GM12878 (cell line): ENCODE results near the gene ZNF280D. TPM values are rescaled to one million over a fixed set of nuclear protein-coding genes. Genes with fewer than 3 reads are reported as not detected.

Experiments used
- ATAC-seq: fragments of 200-7000 bp; cut with Tn5 transposase; 3 replicates; pipeline ENCODE4 v1.9.1; 2020; ENCODE audit warnings: mild to moderate bottlenecking, moderate library complexity
- BruUV-seq: library from RNA; stranded (reverse); fragments of 400-500 nt; replicated peaks from 2 replicates; lab custom pipeline; 2021; lab: Mats Ljungman, UMichigan
- CTCF ChIA-PET: fragments of 300-600 bp; sonication (Branson Sonifier 250); formaldehyde crosslinking; extraction: SDS; loops from one replicate; lab custom pipeline; 2021; ENCODE audit warnings: inconsistent platforms; lab: Yijun Ruan, JAX
- POLR2A ChIA-PET: fragments of 350-600 bp; formaldehyde crosslinking; extraction: SDS; loops from one replicate; lab custom pipeline; 2021; ENCODE audit warnings: inconsistent platforms; lab: Charles Lee
- RAD21 ChIA-PET: fragments of 300-600 bp; sonication (Branson Sonifier 250); formaldehyde crosslinking; loops from one replicate; lab custom pipeline; 2023; ENCODE audit warnings: antibody characterized with exemption; ENCODE audit not compliant: unreplicated experiment; lab: Charles Lee
- SMC1A ChIA-PET: fragments of 300-600 bp; sonication (Branson Sonifier 250); formaldehyde crosslinking; loops from one replicate; lab custom pipeline; 2023; ENCODE audit not compliant: unreplicated experiment, uncharacterized antibody; lab: Charles Lee
- DNase-seq: peaks from one replicate; pipeline ENCODE4 v3.0.0-alpha.2; 2011; ENCODE audit warnings: low read depth, low spot score
- FAIRE-seq: peaks from 3 replicates; lab custom pipeline; 2011; peaks lifted over from hg19 to GRCh38; lab: Jason Lieb, UNC
- H2AFZ ChIP-seq: 2 replicates; pipeline ENCODE4 v1.6.0; 2011; ENCODE audit warnings: low read depth, low read length, control low read depth; ENCODE audit not compliant: control insufficient read depth
- H3K27ac ChIP-seq: 2 replicates; pipeline ENCODE4 v1.5.1; 2011; ENCODE audit warnings: control low read depth; ENCODE audit not compliant: control insufficient read depth, insufficient read depth
- H3K27me3 ChIP-seq, 2 experiments: replicated peaks in 1 of 2; 2 replicates each; pipeline versions ENCODE4 v1.6.0 to v1.6.1; 2011; ENCODE audit warnings: low read length in 1 of 2; ENCODE audit not compliant: control insufficient read depth in 2 of 2, insufficient read depth in 2 of 2
- H3K36me3 ChIP-seq, 2 experiments: 2 replicates each; pipeline ENCODE4 v1.5.1; 2011; ENCODE audit warnings: low read length in 1 of 2; ENCODE audit not compliant: control insufficient read depth in 2 of 2, insufficient read depth in 2 of 2
- H3K4me1 ChIP-seq: 2 replicates; pipeline ENCODE4 v1.6.1; 2011; ENCODE audit warnings: mild to moderate bottlenecking, low read length, moderate library complexity, mixed read lengths; ENCODE audit not compliant: control insufficient read depth, insufficient read depth
- H3K4me2 ChIP-seq: 2 replicates; pipeline ENCODE4 v1.6.0; 2011; ENCODE audit warnings: control low read depth; ENCODE audit not compliant: control insufficient read depth, insufficient read depth
- H3K4me3 ChIP-seq: fragments of 200-600 bp; sonication (generic); 2 replicates; pipeline ENCODE4 v1.5.1; 2016
- H3K79me2 ChIP-seq: 2 replicates; pipeline ENCODE4 v1.6.0; 2011; ENCODE audit warnings: low read length; ENCODE audit not compliant: control insufficient read depth, insufficient read depth
- H3K9ac ChIP-seq: 2 replicates; pipeline ENCODE4 v1.8.0; 2011; ENCODE audit warnings: low read length, control low read depth, mixed read lengths; ENCODE audit not compliant: control insufficient read depth, insufficient read depth
- H3K9me3 ChIP-seq: replicated peaks from 3 replicates; pipeline ENCODE4 v1.5.1; 2011; ENCODE audit warnings: mild to moderate bottlenecking, low read length; ENCODE audit not compliant: control insufficient read depth, insufficient read depth
- H4K20me1 ChIP-seq: 2 replicates; pipeline ENCODE4 v1.6.0; 2011; ENCODE audit not compliant: control insufficient read depth, insufficient read depth
- DPF2 ChIP-seq: fragments of 450-650 bp; IDR thresholded peaks from 2 replicates; pipeline ENCODE4 v1.6.1; 2017; ENCODE audit warnings: mild to moderate bottlenecking
- FOXM1 ChIP-seq: IDR thresholded peaks from 2 replicates; pipeline ENCODE4 v1.6.1; 2012; ENCODE audit warnings: low read depth, mild to moderate bottlenecking, inconsistent platforms, low read length, moderate library complexity
- IRF4 ChIP-seq: IDR thresholded peaks from 2 replicates; pipeline ENCODE4 v1.6.1; 2011; ENCODE audit warnings: low read depth, low read length
- KAT2A ChIP-seq: conservative IDR thresholded peaks from 2 replicates; pipeline ENCODE4 v1.6.1; 2011; ENCODE audit warnings: low read depth, low read length; ENCODE audit not compliant: control insufficient read depth
- MYB ChIP-seq: fragments of 150-350 bp; IDR thresholded peaks from 2 replicates; pipeline ENCODE4 v1.6.1; 2014; ENCODE audit warnings: mild to moderate bottlenecking, low read depth, low read length, borderline replicate concordance
- POLR2AphosphoS2 ChIP-seq: IDR thresholded peaks from 2 replicates; pipeline ENCODE4 v1.6.1; 2011; ENCODE audit warnings: low read depth, mild to moderate bottlenecking, low read length, improper control_type of control experiment, moderate library complexity
- RUNX3 ChIP-seq: IDR thresholded peaks from 2 replicates; pipeline ENCODE4 v1.6.1; 2012; ENCODE audit warnings: low read length, inconsistent platforms
- SUPT20H ChIP-seq: IDR thresholded peaks from 2 replicates; pipeline ENCODE4 v1.6.1; 2011; ENCODE audit warnings: low read depth, mild to moderate bottlenecking, low read length, moderate library complexity, borderline replicate concordance; ENCODE audit not compliant: control insufficient read depth
- TCF3 ChIP-seq: IDR thresholded peaks from 2 replicates; pipeline ENCODE4 v1.6.1; 2012; ENCODE audit warnings: low read depth, mild to moderate bottlenecking, low read length, borderline replicate concordance; ENCODE audit not compliant: insufficient read depth
- ZNF217 ChIP-seq: fragments of 450-650 bp; IDR thresholded peaks from 2 replicates; pipeline ENCODE4 v1.6.1; 2017; ENCODE audit warnings: antibody characterized with exemption, mild to moderate bottlenecking
- WGBS: methylation state at CpG from one replicate; pipeline ENCODE4 v1.1.6; 2016; ENCODE audit warnings: low lambda C conversion rate; ENCODE audit not compliant: insufficient replicate concordance, insufficient coverage; ENCODE audit errors: missing lambda C conversion rate; 5-methylcytosine and 5-hydroxymethylcytosine counted together
- in situ Hi-C: fragments of 300-500 bp; cut with MboI; formaldehyde crosslinking; loops from 9 replicates; pipeline ENCODE4 v1.14.3; 2018; ENCODE audit warnings: mixed read lengths
- intact Hi-C: fragments of 100-400 bp; cut with micrococcal nuclease; formaldehyde crosslinking; loops from one replicate; pipeline ENCODE4 v1.14.2; 2022; ENCODE audit not compliant: unreplicated experiment
- polyA plus RNA-seq, 11 experiments: library from polyadenylated mRNA; depleted of rRNA in 4 of 11; unstranded in 6 of 11; stranded (reverse) in 5 of 11; fragments of >200 nt; fragmentation: Nextera tagmentation in 4 of 11; fragmentation: Illumina TruSeq in 1 of 11; extraction: Ambion mirVana in 4 of 11; extraction: Trizol in 1 of 11; gene quantifications; 1 replicate in 1 of 11; 2 replicates in 10 of 11; pipeline versions ENCODE4 v1.2.1 to v1.2.3, GENCODE V29; 2011 to 2016; ENCODE audit warnings: inconsistent platforms in 2 of 11, missing spikeins in 2 of 11, low read depth in 1 of 11
- total RNA-seq, 4 experiments: library from RNA; depleted of rRNA in 3 of 4; stranded (reverse); fragments of >200 nt in 3 of 4; fragmentation: Illumina TruSeq in 1 of 4; extraction: Trizol in 1 of 4; gene quantifications; 2 replicates each; pipeline versions ENCODE4 v1.2.1 to v1.2.3, GENCODE V29; 2013 to 2021
- TF ChIP-seq, protein P1 (sequence below): IDR thresholded peaks from 2 replicates; pipeline ENCODE4 v1.6.1; 2011; ENCODE audit warnings: mild to moderate bottlenecking, low read depth, low read length, moderate library complexity; ENCODE audit not compliant: insufficient replicate concordance
- TF ChIP-seq, protein P2 (sequence below): fragments of 450-650 bp; IDR thresholded peaks from 2 replicates; pipeline ENCODE4 v1.6.1; 2016; ENCODE audit warnings: mild to moderate bottlenecking
- TF ChIP-seq, protein P3 (sequence below): fragments of 450-650 bp; conservative IDR thresholded peaks from 2 replicates; pipeline ENCODE4 v1.6.1; 2017; ENCODE audit warnings: mild to moderate bottlenecking, moderate library complexity

ZNF280D gene
- total and polyA plus RNA-seq, 10 of the 15 experiments (the other 5 are each of a cell fraction or from before 2014, with no cell fraction given), result 5.6 to 18.6 (median 8.6) TPM

GRCh38 chr15:56725386-56725785 is 7.9 kb downstream of the ZNF280D start:
- RAD21 ChIA-PET, result no interaction called here
- H3K27ac ChIP-seq, result no peak overlapping the region

More at GRCh38 chr15:56725386-56725785, 7.9 kb downstream of the ZNF280D start:
- Histone ChIP-seq H3K79me2 (peaks cover 11% of the 10 kb centered on the region), H3K9ac (no peak overlapping the region), H4K20me1 (no peaks in the 10 kb centered on the region), H3K27me3 (no peaks in the 10 kb centered on the region), H3K36me3 (no peaks in the 10 kb centered on the region), H3K4me2 (no peak overlapping the region), H2AFZ (no peak overlapping the region), H3K9me3 (no peaks in the 10 kb centered on the region; the same call in 2 of the 3 replicates), H3K4me3 (no peak overlapping the region), H3K4me1 (peaks cover 6% of the 10 kb centered on the region)
- ChIA-PET CTCF (no interaction called here), SMC1A (interaction anchor here (0.6 kb wide), 1 partner anchor 12 kb away, joined by 3 read pairs; no protein-coding TSS in a partner anchor), POLR2A (no interaction called here)
- 0% methylated on average over 1 of the region's 1 CpG for WGBS
- FAIRE-seq (no peak), DNase-seq (no peak), ATAC-seq (no peak; the same call in 2 of the 3 replicates)
- in situ Hi-C loops (no loop called here), intact Hi-C loops (no loop called here)
- TF ChIP-seq ZNF217, result no peak
- TF ChIP-seq, protein P1, sequence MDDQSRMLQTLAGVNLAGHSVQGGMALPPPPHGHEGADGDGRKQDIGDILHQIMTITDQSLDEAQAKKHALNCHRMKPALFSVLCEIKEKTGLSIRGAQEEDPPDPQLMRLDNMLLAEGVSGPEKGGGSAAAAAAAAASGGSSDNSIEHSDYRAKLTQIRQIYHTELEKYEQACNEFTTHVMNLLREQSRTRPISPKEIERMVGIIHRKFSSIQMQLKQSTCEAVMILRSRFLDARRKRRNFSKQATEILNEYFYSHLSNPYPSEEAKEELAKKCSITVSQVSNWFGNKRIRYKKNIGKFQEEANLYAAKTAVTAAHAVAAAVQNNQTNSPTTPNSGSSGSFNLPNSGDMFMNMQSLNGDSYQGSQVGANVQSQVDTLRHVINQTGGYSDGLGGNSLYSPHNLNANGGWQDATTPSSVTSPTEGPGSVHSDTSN, result no peak
- no peak for TF ChIP-seq SUPT20H
- TF ChIP-seq POLR2AphosphoS2, result no peak
- no peak for TF ChIP-seq DPF2
- TF ChIP-seq MYB, result no peak
- no peak for TF ChIP-seq TCF3
- TF ChIP-seq, protein P2, sequence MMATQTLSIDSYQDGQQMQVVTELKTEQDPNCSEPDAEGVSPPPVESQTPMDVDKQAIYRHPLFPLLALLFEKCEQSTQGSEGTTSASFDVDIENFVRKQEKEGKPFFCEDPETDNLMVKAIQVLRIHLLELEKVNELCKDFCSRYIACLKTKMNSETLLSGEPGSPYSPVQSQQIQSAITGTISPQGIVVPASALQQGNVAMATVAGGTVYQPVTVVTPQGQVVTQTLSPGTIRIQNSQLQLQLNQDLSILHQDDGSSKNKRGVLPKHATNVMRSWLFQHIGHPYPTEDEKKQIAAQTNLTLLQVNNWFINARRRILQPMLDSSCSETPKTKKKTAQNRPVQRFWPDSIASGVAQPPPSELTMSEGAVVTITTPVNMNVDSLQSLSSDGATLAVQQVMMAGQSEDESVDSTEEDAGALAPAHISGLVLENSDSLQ, result no peak
- TF ChIP-seq, protein P3, sequence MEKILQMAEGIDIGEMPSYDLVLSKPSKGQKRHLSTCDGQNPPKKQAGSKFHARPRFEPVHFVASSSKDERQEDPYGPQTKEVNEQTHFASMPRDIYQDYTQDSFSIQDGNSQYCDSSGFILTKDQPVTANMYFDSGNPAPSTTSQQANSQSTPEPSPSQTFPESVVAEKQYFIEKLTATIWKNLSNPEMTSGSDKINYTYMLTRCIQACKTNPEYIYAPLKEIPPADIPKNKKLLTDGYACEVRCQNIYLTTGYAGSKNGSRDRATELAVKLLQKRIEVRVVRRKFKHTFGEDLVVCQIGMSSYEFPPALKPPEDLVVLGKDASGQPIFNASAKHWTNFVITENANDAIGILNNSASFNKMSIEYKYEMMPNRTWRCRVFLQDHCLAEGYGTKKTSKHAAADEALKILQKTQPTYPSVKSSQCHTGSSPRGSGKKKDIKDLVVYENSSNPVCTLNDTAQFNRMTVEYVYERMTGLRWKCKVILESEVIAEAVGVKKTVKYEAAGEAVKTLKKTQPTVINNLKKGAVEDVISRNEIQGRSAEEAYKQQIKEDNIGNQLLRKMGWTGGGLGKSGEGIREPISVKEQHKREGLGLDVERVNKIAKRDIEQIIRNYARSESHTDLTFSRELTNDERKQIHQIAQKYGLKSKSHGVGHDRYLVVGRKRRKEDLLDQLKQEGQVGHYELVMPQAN, result no peak
- no peak for TF ChIP-seq RUNX3
- no peak for TF ChIP-seq KAT2A
- TF ChIP-seq FOXM1, result no peak
- TF ChIP-seq IRF4, result no peak
- BruUV-seq, result no TSS peak
